ENCODE data around the gene MAP1A.
"Not testable (repeated sequence)": the region's sequence is repeated elsewhere in the genome, so short reads cannot be mapped to it uniquely, and the experiment has no call there.

The MAP1A gene

GRCh38 chr15:43531018-43531670, 13.7 kb downstream of the MAP1A start:
- DNase-seq, result no peak

DNA sequence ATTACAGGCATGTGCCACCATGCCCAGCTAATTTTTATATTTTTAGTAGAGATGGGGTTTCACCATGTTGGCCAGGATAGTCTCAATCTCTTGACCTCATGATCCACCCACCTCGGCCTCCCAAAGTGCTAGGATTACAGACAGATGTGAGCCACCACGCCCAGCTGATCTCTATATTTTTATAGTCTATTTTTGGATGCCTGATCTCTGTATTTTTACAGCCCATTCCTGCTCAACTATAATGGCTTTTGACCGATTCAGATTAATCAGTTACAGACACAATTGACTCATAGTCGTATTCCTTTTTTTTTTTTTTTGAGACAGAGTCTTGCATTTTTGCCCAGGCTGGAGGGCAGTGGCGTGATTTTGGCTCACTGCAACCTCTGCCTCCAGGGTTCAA, 15.4 kb downstream of the MAP1A start:
- not testable (repeated sequence) for DNase-seq

- DNase-seq, result no peak
Observed at GRCh38 chr15:43534897-43535296, 17.5 kb downstream of the MAP1A start.

DNA sequence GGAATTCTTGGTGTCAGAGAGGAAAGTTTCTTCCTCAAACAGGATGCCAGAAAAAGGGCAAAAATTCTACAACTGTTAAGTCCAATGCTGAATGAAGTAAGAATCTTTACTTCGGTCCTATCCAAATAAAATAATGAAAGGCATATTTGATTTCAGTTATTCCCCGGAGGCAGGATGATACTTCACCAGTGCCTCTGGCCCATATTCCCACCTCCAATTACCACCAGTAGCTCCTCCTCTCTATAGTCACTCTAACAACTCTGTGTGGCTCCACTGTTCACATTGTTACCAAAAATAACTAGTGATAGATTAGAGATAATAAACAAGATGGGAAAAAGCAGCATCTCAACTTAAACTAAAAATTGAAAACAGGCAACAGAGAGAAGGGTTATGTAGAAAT, 20.7 kb downstream of the MAP1A start:
- DNase-seq, result no peak

DNA sequence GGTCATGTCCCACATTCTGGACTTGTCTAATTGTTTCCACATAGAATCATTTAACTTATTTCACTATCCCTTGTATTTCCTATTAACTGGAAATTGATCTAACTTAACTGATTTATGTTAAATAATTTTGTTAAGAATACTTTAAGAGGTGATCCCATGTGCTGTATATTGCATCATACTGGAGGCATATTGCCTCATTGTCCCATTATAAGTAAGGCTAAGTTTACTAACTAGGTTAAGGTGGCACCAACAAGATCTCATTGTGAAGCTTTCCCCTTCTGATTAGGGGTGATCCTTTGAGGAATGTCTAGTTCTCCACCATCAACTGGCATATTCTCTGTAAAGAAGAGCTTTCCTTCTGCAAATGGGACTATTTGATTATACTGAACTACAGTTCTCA, 24.4 kb downstream of the MAP1A start:
- DNase-seq, result no peak

GRCh38 chr15:43544266-43544665, 26.9 kb downstream of the MAP1A start:
- no peak for DNase-seq

- DNase-seq, result no peak
Observed at GRCh38 chr15:43545426-43545825, 28.0 kb downstream of the MAP1A start.

- DNase-seq, result no peak
Observed at GRCh38 chr15:43547539-43547938, 30.1 kb downstream of the MAP1A start.

GRCh38 chr15:43550527-43551363, 33.3 kb downstream of the MAP1A start:
- DNase-seq, result no peak

DNA sequence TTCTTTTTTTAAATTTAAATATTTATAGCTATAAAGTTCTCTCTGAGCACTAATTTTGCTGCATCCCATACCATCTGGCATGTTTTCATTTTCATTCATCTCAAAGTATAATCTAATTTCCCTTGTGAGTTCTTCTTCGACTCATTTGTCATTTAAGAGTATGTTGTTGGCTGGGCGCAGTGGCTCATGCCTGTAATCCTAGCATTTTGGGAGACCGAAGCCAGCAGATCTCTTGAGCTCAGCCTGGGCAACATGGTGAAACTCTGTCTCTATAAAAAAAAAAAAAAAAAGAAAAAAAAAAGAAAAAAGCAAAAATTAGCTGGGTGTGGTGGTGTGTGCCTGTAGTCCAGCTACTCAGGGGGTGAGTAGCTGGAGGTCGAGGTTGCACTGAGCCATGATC, 34.8 kb downstream of the MAP1A start:
- no peak for DNase-seq

DNA sequence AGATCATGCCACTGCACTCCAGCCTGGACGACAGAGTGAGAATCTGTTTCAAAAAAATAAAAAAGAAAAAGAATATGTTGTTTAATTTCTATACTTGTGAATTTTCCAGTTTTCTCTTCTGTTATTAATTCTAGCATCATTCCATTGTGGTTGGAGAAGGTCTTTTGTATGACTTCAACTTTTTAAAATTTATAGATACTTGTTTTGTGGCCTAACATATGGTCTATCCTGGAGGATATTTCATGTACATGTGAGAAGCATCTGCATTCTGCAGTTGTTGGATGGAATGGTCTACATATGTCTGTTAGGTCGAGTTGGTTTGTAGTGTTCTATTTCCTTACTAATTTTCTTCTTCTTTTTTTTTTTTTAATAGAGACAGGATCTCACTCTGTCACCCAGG, 35.6 kb downstream of the MAP1A start:
- no peak for DNase-seq

DNA sequence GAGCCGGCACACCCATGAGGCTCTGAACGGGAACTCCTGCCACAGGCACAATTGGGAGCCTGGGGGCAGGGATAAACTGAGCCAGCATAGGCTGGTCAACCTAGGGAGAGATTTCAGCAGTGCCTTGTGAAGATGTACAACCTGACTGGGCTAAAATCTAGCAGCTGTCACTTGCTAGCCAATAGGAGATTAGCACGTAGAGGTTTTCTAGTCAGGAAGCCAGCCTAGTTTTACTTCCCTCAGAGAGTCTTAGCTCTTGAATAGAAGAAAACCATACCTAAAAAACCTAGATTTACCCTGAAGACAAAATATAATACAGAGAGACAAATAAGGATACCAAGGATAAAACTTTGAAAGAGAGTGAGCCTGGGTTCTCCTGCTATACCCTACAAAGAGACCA, 45.3 kb downstream of the MAP1A start:
- not testable (repeated sequence) for DNase-seq

DNA sequence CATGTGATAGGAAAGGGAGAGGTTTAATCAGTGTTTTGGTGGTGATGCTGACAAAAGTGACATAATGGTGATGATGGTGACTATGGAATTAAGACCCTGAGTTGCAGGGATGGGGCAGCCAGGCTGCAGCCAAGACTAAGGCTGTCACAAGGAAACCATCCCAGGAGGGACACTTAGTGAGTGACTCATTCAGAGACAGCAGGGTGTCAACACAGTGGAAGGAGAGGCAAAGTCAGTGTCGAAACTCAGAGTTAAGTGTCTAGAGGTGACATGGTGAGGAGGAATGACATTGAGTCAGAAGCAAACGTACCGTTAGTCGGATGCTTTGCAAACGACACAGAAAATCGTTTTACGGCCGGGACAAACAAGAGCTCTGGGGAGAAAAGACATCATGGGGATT, 46.4 kb downstream of the MAP1A start:
- DNase-seq, result not testable (repeated sequence)

GRCh38 chr15:43566615-43567014, 49.2 kb downstream of the MAP1A start:
- DNase-seq, result not testable (repeated sequence)

- DNase-seq, result not testable (repeated sequence)
Observed at GRCh38 chr15:43574607-43575006, 57.2 kb downstream of the MAP1A start.
